HG03571 (cell line): ENCODE data around the gene RALGAPB.
"Not testable (repeated sequence)": the region's sequence is repeated elsewhere in the genome, so short reads cannot be mapped to it uniquely, and the experiment has no call there.

Experiments used
- ATAC-seq: cut with Tn5 transposase; IDR thresholded peaks from one replicate; pipeline ENCODE4 v1.9.1; 2021; ENCODE audit not compliant: unreplicated experiment

The RALGAPB gene

GRCh38 chr20:38446441-38447209 lies 26.0 kb upstream of the RALGAPB start:
- peak; percentile 87 for ATAC-seq

DNA sequence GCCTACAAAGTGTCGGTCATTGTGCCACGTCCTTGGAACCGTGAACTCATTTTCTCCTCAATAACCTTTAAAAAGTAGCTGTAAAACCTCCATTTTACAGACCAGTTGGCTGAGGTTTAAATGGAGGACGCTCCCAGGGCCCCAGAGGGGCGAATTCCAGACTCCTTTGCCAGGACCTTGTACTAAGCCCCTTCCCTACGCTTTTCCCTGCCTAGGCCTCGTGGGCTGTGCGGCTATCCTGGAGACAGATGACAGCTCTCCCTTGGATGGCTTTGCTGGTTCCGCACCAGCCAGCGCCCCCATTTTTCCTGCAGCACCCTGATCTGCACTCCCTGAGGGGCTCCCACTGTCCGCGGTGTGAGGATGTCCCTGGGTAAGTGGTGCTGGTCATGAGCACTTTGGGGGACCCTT lies 25.4 kb upstream of the RALGAPB start:
- ATAC-seq: no peak

- ATAC-seq: no peak
Observed at GRCh38 chr20:38447931-38448675, 24.5 kb upstream of the RALGAPB start.

GRCh38 chr20:38449046-38449445 lies 23.6 kb upstream of the RALGAPB start:
- no peak for ATAC-seq

GRCh38 chr20:38450412-38450975 lies 22.1 kb upstream of the RALGAPB start:
- no peak for ATAC-seq

- ATAC-seq: no peak
Observed at GRCh38 chr20:38452880-38453624, 19.6 kb upstream of the RALGAPB start.

DNA sequence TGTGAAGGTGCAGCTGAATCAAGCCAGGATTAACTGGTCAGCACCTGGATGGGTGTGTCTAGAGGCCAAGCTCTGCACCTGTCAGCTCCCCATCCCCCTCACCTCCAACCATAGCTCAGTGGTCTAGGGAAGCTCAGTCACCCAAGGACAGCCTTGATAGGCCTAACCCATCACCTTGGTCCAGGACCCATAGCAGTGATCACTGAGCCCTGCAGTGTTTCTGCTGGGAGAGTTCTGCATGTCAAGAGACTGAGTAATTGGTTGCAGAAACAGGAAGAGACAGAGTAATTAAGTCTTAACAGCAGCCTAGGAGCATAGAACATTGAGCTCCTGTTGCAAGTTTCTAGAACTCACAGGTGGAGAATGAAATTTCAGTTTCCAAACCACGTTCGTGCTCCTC lies 18.7 kb upstream of the RALGAPB start:
- ATAC-seq: peak; percentile 71

DNA sequence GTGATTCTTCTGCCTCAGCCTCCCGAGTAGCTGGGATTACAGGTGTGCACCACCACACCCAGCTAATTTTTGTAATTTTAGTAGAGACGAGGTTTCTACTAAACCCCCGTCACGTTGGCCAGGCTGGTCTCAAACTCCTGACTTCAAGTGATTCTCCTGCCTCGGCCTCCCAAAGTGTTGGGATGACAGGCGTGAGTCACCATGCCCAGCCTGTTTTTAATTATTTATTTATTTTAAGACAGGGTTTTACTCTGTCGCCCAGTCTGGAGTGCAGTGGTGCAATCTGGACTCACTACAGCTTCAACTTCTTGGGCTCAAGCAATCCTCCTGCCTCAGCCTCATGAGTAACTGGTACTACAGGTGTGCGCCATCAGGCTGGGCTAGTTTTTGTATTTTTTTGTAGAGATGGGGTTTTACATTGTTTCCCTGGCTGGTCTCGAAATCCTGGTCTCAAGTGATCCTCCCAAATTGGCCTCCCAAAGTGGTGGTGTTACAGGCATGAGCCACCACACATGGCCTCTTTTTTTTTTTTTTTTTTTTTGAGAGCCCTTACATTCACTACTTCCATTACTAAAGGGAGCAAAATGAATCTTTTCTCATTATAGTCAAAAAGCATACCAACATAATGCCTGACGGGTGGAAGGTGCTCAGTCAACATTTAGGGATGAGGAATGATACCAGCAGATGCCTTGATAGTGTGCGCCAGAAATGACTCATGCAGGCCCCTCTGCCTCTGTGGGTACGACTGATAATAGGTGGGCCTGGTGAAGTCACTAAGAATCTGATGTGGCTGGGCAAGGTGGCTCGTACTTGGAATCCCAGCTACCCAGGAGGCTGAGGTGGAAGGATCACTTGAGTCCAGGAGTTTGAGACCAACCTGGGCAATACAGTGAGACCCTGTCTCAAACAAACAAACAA lies 17.8 kb upstream of the RALGAPB start:
- no peak for ATAC-seq

DNA sequence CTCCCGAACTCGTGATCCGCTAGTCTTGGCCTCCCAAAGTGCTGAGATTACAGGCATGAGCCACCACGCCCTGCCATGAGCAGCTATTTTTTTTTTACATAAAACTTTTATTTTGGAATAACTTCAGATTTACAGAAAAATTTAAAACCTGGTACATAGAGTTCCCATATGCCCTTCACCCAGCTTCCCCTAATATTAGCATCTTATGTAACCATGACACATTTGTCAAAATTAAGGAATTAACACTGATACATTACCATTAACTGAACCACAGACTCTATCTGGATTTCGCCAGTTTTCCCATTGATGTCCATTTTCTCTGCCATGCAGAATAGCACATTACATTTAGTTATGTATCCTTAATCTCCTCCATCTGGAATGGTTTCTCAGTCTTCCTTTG lies 14.3 kb upstream of the RALGAPB start:
- ATAC-seq: no peak

GRCh38 chr20:38460040-38460623 lies 12.5 kb upstream of the RALGAPB start:
- ATAC-seq: no peak

GRCh38 chr20:38460631-38461030 lies 12.0 kb upstream of the RALGAPB start:
- not testable (repeated sequence) for ATAC-seq

GRCh38 chr20:38461167-38461566 lies 11.5 kb upstream of the RALGAPB start:
- ATAC-seq: not testable (repeated sequence)

DNA sequence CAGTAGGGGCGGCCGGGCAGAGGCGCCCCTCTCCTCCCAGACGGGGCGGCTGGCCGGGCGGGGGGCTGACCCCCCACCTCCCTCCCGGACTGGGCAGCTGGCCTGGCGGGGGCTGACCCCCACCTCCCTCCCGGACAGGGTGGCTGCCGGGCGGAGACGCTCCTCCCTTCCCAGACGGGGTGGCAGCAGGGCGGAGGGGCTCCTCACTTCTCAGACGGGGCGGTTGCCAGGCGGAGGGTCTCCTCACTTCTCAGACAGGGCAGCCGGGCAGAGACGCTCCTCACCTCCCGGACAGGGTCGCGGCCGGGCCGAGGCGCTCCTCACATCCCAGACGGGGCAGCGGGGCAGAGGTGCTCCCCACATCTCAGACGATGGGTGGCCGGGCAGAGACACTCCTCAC lies 11.1 kb upstream of the RALGAPB start:
- not testable (repeated sequence) for ATAC-seq

DNA sequence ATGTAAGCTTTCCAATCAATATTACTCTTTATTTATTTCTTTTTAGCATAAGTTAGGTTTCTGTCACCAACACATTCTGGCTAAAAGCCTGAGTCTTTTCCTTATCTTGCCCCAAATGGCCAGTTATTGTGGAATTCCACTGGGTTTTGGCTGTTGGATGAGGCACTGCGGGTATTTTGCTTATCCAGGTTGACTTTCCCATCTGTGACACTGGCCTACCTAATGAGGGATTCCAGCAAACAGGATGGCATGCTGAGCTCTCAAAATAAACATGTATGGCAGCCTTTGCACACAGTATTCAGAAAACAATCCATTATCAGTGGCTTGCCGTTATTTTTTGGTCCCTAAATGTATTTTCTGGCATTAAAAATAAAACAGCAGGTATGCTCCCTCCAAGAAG lies 6.5 kb upstream of the RALGAPB start:
- ATAC-seq: no peak

DNA sequence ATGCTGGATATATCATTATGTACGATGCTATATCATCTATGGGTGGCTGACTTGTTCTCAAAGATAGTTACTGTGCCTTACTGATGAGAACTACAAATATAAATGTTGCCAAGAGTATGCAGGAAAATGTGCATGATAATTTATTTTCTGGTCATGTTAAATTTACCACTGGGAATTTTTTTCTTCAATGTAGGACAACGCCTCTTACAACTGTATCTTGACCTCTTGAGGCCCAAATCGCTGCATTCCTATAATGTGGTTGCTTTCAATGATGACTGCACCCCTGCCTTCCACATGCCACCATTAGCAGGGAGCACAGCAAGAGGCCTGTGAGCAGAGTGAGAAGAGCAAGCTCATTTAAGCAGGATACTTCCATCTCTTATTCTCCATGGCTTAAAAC lies 5.7 kb upstream of the RALGAPB start:
- no peak for ATAC-seq

DNA sequence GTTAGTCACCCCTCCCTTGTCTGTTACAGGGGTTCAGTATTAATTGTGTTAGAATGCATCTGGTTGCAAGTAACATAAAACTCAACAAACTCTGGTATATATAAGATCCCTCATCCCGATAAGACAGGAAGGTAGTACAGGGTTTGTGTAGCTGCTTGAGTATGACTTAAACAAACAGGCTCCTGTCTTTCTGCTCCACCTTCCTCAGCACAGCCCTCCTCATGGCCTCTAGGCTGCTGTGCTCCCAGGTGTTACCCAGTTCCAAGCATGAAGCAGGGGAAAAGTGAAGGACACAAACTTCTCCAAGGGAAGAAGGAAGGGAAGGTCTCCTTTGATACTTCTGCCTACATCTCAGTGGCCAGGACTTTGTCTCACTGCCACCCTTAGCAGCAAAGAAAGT lies 1.4 kb upstream of the RALGAPB start:
- ATAC-seq: no peak

DNA sequence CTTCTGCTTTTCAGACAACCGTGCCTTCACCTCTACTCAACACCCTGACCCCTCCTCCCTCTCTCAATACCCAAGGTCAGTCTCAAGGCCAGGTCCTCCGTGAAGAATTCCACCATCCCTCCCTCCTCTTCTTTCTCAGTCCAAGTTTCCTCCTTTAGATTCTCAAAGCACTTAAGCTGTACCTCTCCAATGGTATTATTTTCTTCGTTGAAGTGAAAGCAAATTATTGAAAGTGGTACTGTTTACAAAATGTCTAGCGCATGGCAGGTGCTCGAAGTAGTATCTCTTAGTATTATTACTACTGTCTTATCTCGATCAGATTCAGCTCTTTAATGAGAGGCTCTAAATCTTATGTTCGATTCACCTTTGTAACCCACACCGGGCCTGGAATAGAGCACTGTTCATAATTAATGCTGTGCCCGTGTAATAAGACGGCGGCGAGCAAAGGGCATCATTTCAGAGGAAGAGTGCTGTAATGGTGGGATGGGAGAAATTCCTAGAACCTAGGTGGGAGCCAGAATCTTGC lies 593 bp upstream of the RALGAPB start:
- no peak for ATAC-seq

GRCh38 chr20:38473367-38473795 lies 738 bp downstream of the RALGAPB start:
- ATAC-seq: no peak

GRCh38 chr20:38477747-38478146 lies 5.1 kb downstream of the RALGAPB start:
- ATAC-seq: no peak

DNA sequence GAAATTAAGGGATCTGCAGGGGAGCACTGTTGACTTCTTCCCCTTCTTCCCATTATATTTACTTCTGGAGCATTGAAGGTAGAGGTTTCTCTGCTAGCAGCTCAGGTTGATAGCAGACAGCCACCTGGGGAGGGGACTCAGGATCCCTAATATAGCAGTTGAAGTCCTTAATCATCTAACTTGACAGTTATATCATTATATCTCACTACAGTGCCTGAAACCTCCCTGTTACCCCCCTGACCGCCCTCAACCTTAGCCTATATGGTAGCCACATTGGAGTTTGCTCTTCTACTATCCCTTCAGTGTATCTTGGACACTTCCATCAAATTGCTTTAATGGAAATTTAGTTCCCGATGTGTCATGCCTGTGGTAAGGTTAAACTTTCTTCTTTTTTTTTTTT lies 7.0 kb downstream of the RALGAPB start:
- ATAC-seq: no peak
